GM12801 (cell line): ENCODE measurements around the gene SLC15A1.

Experiments
- TF ChIP-seq, protein P1 (sequence below): IDR thresholded peaks from one replicate; pipeline ENCODE4 v1.5.1; 2011; ENCODE audit warnings: control low read depth; ENCODE audit not compliant: insufficient read length; ENCODE audit errors: extremely low read depth

The SLC15A1 gene

DNA sequence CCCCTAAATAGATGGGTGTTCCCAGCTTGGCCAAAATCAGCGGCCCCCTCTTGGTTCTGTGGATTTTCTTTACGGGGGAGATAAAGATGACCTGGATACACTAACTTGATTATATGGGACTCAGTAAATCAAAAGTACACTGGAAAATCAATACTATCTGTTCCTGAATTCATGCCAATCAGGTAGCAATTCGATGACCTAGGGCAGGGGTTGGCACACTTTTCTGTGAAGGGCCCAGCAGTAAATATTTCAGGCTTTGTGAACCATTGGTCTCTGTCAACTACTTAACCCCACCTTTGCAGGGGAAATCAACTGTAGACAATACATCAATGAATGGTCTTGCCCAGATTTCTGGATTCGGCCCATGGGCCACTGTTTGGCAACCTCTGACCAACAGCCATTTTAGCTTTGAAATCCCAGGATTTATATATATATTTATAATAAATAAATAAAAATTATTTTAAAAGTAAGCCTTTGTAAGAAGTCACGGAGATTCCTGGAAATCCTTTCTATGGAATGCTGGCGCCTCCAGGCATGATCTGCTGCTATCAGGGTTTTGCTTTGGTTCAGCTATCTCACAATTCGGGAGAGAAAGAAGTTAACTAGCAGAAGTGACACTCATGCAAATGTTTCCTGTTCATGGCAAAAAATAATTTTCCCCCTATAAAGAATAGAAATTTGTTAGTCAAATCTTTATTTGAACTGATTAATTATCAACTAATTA lies 32.8 kb downstream of the SLC15A1 start:
- TF ChIP-seq, protein P1, sequence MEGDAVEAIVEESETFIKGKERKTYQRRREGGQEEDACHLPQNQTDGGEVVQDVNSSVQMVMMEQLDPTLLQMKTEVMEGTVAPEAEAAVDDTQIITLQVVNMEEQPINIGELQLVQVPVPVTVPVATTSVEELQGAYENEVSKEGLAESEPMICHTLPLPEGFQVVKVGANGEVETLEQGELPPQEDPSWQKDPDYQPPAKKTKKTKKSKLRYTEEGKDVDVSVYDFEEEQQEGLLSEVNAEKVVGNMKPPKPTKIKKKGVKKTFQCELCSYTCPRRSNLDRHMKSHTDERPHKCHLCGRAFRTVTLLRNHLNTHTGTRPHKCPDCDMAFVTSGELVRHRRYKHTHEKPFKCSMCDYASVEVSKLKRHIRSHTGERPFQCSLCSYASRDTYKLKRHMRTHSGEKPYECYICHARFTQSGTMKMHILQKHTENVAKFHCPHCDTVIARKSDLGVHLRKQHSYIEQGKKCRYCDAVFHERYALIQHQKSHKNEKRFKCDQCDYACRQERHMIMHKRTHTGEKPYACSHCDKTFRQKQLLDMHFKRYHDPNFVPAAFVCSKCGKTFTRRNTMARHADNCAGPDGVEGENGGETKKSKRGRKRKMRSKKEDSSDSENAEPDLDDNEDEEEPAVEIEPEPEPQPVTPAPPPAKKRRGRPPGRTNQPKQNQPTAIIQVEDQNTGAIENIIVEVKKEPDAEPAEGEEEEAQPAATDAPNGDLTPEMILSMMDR = no peak

DNA sequence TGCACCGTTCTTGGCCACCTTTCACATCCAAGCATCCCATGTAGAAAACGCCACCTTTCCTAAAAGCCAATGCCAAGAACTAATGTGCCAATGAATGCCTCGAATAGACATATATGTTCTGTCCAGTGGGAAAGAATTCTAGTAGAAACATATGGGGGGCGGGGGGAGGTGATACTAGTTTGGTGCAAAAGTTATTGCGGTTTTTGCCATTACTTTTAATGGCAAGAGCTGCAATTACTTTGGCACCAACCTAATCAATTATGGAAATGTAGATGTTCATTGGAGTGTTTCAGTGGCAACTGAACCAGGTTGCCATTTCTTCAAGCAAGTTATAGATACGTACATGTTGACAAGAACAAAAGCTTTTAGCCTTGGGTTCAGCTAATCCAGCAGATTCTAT lies 34.6 kb downstream of the SLC15A1 start:
- TF ChIP-seq, protein P1 = no peak

DNA sequence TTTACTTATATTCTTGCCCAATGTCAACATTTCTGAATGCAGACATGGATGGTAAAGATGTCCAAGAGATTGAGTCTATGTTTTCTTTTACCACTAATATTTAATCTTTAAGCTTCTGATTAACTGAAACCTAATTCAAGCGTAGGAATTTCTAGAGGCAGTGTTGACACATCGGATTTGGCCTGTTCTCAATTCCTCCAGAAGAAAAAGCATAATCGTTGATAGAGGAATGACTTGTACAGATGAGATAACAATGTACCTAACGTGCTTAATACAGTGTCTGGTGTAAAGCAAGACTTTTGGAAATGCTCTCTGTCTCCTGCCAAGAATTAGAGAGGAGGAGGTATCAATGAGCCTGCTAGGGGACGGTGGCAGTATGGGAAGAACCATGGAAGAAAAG lies 35.2 kb downstream of the SLC15A1 start:
- TF ChIP-seq, protein P1 = no peak

DNA sequence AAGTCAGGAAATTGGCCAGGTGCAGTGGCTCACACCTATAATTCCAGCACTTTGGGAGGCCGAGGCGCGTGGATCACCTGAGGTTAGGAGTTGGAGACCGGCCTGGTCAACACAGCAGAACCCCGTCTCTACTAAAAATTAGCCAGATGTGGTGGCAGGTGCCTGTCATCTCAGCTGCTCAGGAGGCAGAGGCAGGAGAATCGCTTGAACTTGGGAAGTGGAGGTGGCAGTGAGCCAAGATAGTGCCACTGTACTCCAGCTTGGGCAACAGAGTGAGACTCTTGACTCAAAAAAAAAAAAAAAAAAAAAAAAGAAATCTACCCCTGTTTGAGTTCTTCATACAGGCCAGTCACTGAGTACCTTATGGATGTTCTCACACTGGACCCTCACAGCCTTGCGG lies 42.0 kb downstream of the SLC15A1 start:
- TF ChIP-seq, protein P1 = no peak

DNA sequence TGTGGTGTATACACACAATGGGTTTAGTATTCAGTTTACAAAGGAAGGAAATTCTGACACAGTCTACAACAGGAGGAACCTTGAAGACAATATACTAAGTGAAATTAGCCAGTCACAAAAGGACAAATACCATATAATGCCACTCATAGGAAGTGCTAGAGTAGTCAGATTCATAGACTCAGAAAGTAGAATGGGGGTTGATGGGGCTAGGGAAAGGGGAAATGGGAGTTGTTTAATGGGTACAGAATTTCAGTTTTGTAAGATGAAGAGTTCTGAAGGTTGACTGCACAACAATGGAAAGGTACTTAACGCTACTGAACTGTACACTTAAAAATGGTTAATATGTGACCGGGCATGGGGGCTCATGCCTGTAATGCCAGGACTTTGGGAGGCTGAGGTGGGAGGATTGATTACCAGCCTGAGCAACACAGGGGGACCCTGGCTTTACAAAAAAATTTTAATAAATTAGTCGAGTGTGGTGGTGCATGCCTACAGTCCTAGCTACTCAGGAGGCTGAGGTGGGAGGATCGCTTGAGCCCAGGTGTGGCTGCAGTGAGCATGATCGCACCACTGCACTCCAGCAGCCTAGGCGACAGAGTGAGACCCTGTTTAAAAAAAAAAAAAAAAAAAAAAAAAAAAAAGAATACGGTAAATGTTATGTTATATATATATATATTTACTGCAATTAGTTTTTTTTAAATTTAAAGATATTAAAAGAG lies 45.0 kb downstream of the SLC15A1 start:
- TF ChIP-seq, protein P1 = no peak

DNA sequence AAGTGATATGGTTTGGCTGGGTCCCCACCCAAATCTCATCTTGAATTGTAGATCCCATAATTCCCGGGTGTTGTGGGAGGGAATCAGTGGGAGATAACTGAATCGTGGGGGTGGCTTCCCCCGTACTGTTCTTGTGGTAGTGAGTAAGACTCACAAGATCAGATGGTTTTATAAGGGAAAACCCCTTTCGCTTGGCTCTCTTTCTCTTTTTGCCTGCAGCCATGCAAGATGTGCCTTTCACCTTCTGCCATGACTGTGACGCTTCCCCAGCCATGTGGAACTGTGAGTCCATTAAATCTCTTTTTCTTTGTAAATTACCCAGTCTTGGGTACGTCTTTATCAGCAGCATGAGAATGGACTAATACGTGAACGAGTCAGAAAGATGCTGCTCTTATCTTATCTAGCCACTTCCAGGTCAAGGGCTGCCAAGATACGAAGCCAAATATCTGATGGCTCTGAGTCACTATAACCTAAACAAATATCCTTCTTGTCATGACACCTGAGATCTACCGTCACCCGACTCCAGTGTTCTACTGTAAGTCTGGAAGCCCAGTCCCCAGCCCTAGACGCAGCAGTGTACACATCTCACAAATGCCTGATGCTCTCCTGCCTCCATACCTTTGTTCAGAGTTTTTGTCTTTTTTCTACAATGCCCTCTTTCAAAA lies 45.9 kb downstream of the SLC15A1 start:
- TF ChIP-seq, protein P1 = no peak

DNA sequence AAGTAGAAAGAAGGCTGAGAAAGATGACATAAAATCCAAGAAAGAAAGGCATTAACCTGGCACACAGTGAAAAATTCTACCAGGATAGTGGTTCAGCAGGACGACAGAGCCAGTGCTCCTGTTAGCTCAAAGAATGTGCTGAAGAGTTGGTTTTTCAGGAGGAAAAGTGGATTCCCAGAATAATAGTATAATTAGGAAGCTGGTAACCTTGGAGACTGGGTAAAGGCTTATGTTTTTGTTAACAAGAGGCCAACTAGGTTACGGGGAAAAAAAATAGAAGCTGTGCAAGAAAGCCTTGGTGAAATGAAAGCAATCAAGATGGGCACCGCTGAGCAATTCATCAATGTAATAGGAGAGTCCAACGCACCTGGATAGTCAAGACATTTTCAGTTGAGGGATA lies 54.7 kb downstream of the SLC15A1 start:
- TF ChIP-seq, protein P1 = no peak
